K562 (cell line): ENCODE results near the gene SERTAD2. TPM values are rescaled to one million over a fixed set of nuclear protein-coding genes. Genes with fewer than 3 reads are reported as not detected.

ENCODE experiments used
- ATAC-seq: fragments of 200-7000 bp; cut with Tn5 transposase; 3 replicates; pipeline ENCODE4 v1.9.1; 2020; ENCODE audit warnings: moderate library complexity
- BruUV-seq: library from RNA; stranded (reverse); fragments of 400-500 nt; replicated peaks from 2 replicates; lab custom pipeline; 2021; lab: Mats Ljungman, UMichigan
- CTCF ChIA-PET: fragments of 300-600 bp; formaldehyde crosslinking; extraction: SDS; loops from one replicate; lab custom pipeline; 2021; ENCODE audit warnings: low intra/inter-chr PET ratio; lab: Yijun Ruan, JAX
- POLR2A ChIA-PET: fragments of 300-600, 350-650 bp; sonication (Branson Sonifier 250); formaldehyde crosslinking; extraction: SDS; loops from one replicate; lab custom pipeline; 2021; ENCODE audit warnings: antibody characterized with exemption, inconsistent platforms; lab: Yijun Ruan, JAX
- DNase-seq, 4 experiments: peaks; one replicate each; pipeline versions ENCODE4 v3.0.0 to v3.0.0-alpha.2; 2011 to 2018; ENCODE audit warnings: low spot score in 3 of 4, mixed read lengths in 3 of 4; ENCODE audit errors: extremely low read depth in 1 of 4
- FAIRE-seq: peaks from 2 replicates; lab custom pipeline; 2011; peaks lifted over from hg19 to GRCh38; lab: Jason Lieb, UNC
- H2AFZ ChIP-seq: 2 replicates; pipeline ENCODE4 v1.6.0; 2011; ENCODE audit warnings: low read depth, low read length, control low read depth, inconsistent platforms
- H3K27ac ChIP-seq: fragments of 200-600 bp; 3 replicates; pipeline ENCODE4 v1.8.0; 2011; ENCODE audit warnings: low read depth, mild to moderate bottlenecking, control low read depth, inconsistent platforms, low read length, moderate library complexity, mixed read lengths; ENCODE audit errors: extremely low read depth
- H3K27me3 ChIP-seq, 2 experiments: fragments of 300-600 bp in 1 of 2; 2 replicates in 1 of 2; 3 replicates in 1 of 2; pipeline versions ENCODE4 v1.6.0 to v1.8.0; 2011; ENCODE audit warnings: inconsistent platforms in 2 of 2, low read length in 2 of 2, mild to moderate bottlenecking in 1 of 2, mixed read lengths in 1 of 2, moderate library complexity in 1 of 2; ENCODE audit not compliant: control insufficient read depth in 2 of 2, insufficient read depth in 2 of 2
- H3K36me3 ChIP-seq: fragments of 300-600 bp; 3 replicates; pipeline ENCODE4 v1.8.0; 2011; ENCODE audit warnings: mild to moderate bottlenecking, low read length, inconsistent platforms; ENCODE audit not compliant: control insufficient read depth, insufficient read depth
- H3K4me1 ChIP-seq, 2 experiments: fragments of 200-600 bp in 1 of 2; replicated peaks in 1 of 2; 2 replicates in 1 of 2; 3 replicates in 1 of 2; pipeline versions ENCODE4 v1.5.1 to v1.8.0; 2011; ENCODE audit warnings: inconsistent platforms in 2 of 2, low read length in 2 of 2, mild to moderate bottlenecking in 1 of 2, mixed read lengths in 1 of 2, moderate library complexity in 1 of 2; ENCODE audit not compliant: control insufficient read depth in 2 of 2, insufficient read depth in 2 of 2
- H3K4me2 ChIP-seq: 2 replicates; pipeline ENCODE4 v1.6.1; 2011; ENCODE audit warnings: low read length, control low read depth, inconsistent platforms, mixed read lengths; ENCODE audit not compliant: insufficient read depth
- H3K4me3 ChIP-seq: fragments of 200-600 bp; sonication (generic), shearing (Covaris generic); 2 replicates; pipeline ENCODE4 v1.5.1; 2016; ENCODE audit warnings: control low read depth, inconsistent platforms
- H3K79me2 ChIP-seq: fragments of 200-600 bp; 3 replicates; pipeline ENCODE4 v1.8.0; 2011; ENCODE audit warnings: low read length, inconsistent platforms; ENCODE audit not compliant: control insufficient read depth, insufficient read depth
- H3K9ac ChIP-seq, 2 experiments: 2 replicates each; pipeline versions ENCODE4 v1.6.0 to v1.6.1; 2011; ENCODE audit warnings: low read depth in 2 of 2, low read length in 2 of 2, control low read depth in 1 of 2, inconsistent platforms in 1 of 2, mild to moderate bottlenecking in 1 of 2, mixed read lengths in 1 of 2; ENCODE audit not compliant: insufficient read depth in 1 of 2
- H3K9me1 ChIP-seq: one replicate; pipeline ENCODE4 v1.6.0; 2011; ENCODE audit warnings: inconsistent platforms, mild to moderate bottlenecking, low read length, moderate library complexity; ENCODE audit not compliant: control insufficient read depth, insufficient read depth
- H3K9me3 ChIP-seq: replicated peaks from 2 replicates; pipeline ENCODE4 v1.5.1; 2011; ENCODE audit warnings: low read depth, low read length, inconsistent platforms; ENCODE audit not compliant: control insufficient read depth, insufficient read depth
- H4K20me1 ChIP-seq: replicated peaks from 2 replicates; pipeline ENCODE4 v1.6.1; 2011; ENCODE audit warnings: low read length, inconsistent platforms, mixed read lengths; ENCODE audit not compliant: control insufficient read depth, insufficient read depth
- BRF2 ChIP-seq: IDR thresholded peaks from 3 replicates; pipeline ENCODE4 v1.6.1; 2011; ENCODE audit warnings: borderline replicate concordance, mild to moderate bottlenecking; ENCODE audit not compliant: insufficient read length, insufficient read depth
- FOSL1 ChIP-seq: fragments of 200-800 bp; sonication (Bioruptor generic); conservative IDR thresholded peaks from 2 replicates; pipeline ENCODE4 v1.6.1; 2016; ENCODE audit warnings: missing genetic modification characterization, missing compliant biosample characterization
- IRF9 ChIP-seq: fragments of 450-650 bp; IDR thresholded peaks from 2 replicates; pipeline ENCODE4 v1.6.1; 2016; ENCODE audit warnings: missing biosample characterization, missing genetic modification characterization
- MCM3 ChIP-seq: fragments of 450-650 bp; IDR thresholded peaks from 2 replicates; pipeline ENCODE4 v1.6.1; 2016
- TSC22D4 ChIP-seq: fragments of 450-650 bp; IDR thresholded peaks from 2 replicates; pipeline ENCODE4 v1.6.1; 2016; ENCODE audit warnings: missing genetic modification characterization, missing biosample characterization, control low read depth
- ZBTB40 ChIP-seq, 2 experiments: fragments of 450-650 bp in 1 of 2; sonication (generic) in 1 of 2; formaldehyde crosslinking in 1 of 2; IDR thresholded peaks; 2 replicates each; pipeline versions ENCODE4 v1.7.1 to v1.9.0; 2016 to 2022; ENCODE audit warnings: inconsistent platforms in 1 of 2, mild to moderate bottlenecking in 1 of 2, missing genetic modification reagents in 1 of 2
- ZNF274 ChIP-seq: IDR thresholded peaks from 2 replicates; pipeline ENCODE4 v1.6.1; 2011; ENCODE audit warnings: low read depth, mild to moderate bottlenecking, low read length, moderate library complexity, borderline replicate concordance
- ZSCAN32 ChIP-seq: fragments of 450-650 bp; formaldehyde crosslinking; IDR thresholded peaks from 2 replicates; pipeline ENCODE4 v1.4.0; 2020; ENCODE audit warnings: mild to moderate bottlenecking, moderate library complexity
- WGBS: fragments of 100-300 bp; shearing (Covaris generic); methylation state at CpG from one replicate; pipeline ENCODE4 v1.1.6; 2016; ENCODE audit warnings: low coverage, mixed read lengths; ENCODE audit not compliant: insufficient coverage; ENCODE audit errors: missing lambda C conversion rate; 5-methylcytosine and 5-hydroxymethylcytosine counted together
- in situ Hi-C: fragments of 300-500 bp; cut with MboI; formaldehyde crosslinking; loops from 4 replicates; pipeline ENCODE4 v1.15.0; 2018; ENCODE audit warnings: inconsistent platforms, mixed read lengths
- intact Hi-C: fragments of 100-400 bp; cut with micrococcal nuclease; formaldehyde crosslinking; loops from 2 replicates; pipeline ENCODE4 v1.14.2; 2022
- polyA plus RNA-seq, 8 experiments: library from polyadenylated mRNA; depleted of rRNA in 4 of 8; stranded (reverse) in 5 of 8; unstranded in 3 of 8; fragments of >200 nt; fragmentation: Nextera tagmentation in 2 of 8; fragmentation: Illumina TruSeq in 1 of 8; extraction: Ambion mirVana in 2 of 8; extraction: Trizol in 1 of 8; gene quantifications; 2 replicates each; pipeline versions ENCODE4 v1.2.1 to v1.2.3, GENCODE V29; 2011 to 2014; ENCODE audit warnings: inconsistent platforms in 1 of 8, missing spikeins in 1 of 8
- total RNA-seq, 7 experiments: library from RNA; depleted of rRNA in 6 of 7; stranded (reverse); fragments of >200 nt in 6 of 7; fragmentation: Illumina TruSeq in 2 of 7; extraction: Trizol in 2 of 7; gene quantifications; 2 replicates each; pipeline versions ENCODE4 v1.2.1 to v1.2.3, GENCODE V29; 2011 to 2021; ENCODE audit warnings: low replicate concordance in 1 of 7

The SERTAD2 gene
- total and polyA plus RNA-seq, 9 of the 15 experiments (the other 6 are each of a cell fraction or from before 2014, with no cell fraction given): 3.0 to 12.5 (median 6.1) TPM

GRCh38 chr2:64677530-64677929 lies 23.8 kb upstream of the SERTAD2 start (continued):
- TF ChIP-seq BRF2 (no peak), ZNF274 (no peak)

GRCh38 chr2:64675860-64676259 lies 22.1 kb upstream of the SERTAD2 start:
- CTCF ChIA-PET: interaction anchor here (0.6 kb wide), 1 partner anchor 24 kb away, joined by 6 read pairs; no protein-coding TSS in a partner anchor
- POLR2A ChIA-PET: interaction anchor here (1.1 to 1.8 kb wide), 4 partner anchors 10 to 22 kb away, joined by 3 to 4 read pairs (median 3); partner anchors contain the start of gene SERTAD2
- TF ChIP-seq TSC22D4 (no peak), IRF9 (tag) (no peak), ZSCAN32 (CRISPR knock-in tag) (no peak), MCM3 (no peak), FOSL1 (tag) (peak; percentile 88), ZBTB40 (IDR thresholded peaks at IDR 0.05) (no peak), ZBTB40 (CRISPR knock-in tag; IDR thresholded peaks at IDR 0.05) (no peak)

More at GRCh38 chr2:64675860-64676259, 22.1 kb upstream of the SERTAD2 start:
- in situ Hi-C loops (no loop called here), intact Hi-C loops (no loop called here)
- no peaks in the 10 kb centered on the region for H3K79me2 ChIP-seq
- H3K27ac ChIP-seq: no peak overlapping the region
- peak; percentile 72 for FAIRE-seq
- no peak overlapping the region for H3K9ac ChIP-seq
- WGBS: 39% methylated on average over 4 of the region's 5 CpGs
- H3K9me1 ChIP-seq: no peaks in the 10 kb centered on the region
- BruUV-seq: no TSS peak
- peak; percentile 87 for ATAC-seq
- DNase-seq: peak; percentile 12 to 50 (median 22)
- H3K9me3 ChIP-seq: no peaks in the 10 kb centered on the region
- no peak overlapping the region for H3K4me2 ChIP-seq
- peaks cover 0 to 8% of the 10 kb centered on the region in 2 experiments; a peak in 2 of 5 replicates for H3K4me1 ChIP-seq
- no peak overlapping the region for H3K4me3 ChIP-seq
- no peaks in the 10 kb centered on the region for H3K27me3 ChIP-seq
- H2AFZ ChIP-seq: no peak overlapping the region
- no peaks in the 10 kb centered on the region for H3K36me3 ChIP-seq
- H4K20me1 ChIP-seq: no peaks in the 10 kb centered on the region
